ENCODE results near the gene CERS6.

DNA sequence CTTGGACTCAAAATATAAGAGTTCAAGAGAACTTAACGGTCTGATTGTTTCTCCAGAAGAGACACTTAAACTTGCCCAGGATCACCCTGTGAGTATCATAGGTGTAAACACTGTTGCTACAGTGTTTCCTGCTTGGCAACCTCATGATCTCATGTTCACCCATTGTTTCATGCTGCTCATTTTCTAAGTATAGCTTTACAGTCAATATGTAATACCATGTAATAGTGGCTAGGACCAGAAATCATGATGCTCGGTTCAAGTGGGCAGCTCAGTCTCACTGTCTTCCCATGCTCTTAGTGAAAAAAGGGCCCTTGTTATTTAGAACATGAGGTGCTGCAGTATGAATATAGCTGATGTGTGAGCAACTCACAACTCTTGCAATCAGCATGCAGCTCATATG lies 157.5 kb downstream of the CERS6 start:
- TF ChIP-seq, protein P1, sequence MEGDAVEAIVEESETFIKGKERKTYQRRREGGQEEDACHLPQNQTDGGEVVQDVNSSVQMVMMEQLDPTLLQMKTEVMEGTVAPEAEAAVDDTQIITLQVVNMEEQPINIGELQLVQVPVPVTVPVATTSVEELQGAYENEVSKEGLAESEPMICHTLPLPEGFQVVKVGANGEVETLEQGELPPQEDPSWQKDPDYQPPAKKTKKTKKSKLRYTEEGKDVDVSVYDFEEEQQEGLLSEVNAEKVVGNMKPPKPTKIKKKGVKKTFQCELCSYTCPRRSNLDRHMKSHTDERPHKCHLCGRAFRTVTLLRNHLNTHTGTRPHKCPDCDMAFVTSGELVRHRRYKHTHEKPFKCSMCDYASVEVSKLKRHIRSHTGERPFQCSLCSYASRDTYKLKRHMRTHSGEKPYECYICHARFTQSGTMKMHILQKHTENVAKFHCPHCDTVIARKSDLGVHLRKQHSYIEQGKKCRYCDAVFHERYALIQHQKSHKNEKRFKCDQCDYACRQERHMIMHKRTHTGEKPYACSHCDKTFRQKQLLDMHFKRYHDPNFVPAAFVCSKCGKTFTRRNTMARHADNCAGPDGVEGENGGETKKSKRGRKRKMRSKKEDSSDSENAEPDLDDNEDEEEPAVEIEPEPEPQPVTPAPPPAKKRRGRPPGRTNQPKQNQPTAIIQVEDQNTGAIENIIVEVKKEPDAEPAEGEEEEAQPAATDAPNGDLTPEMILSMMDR (IDR thresholded peaks at IDR 0.05) = no peak
- TF ChIP-seq POLR2A (IDR thresholded peaks at IDR 0.05) = no peak
- TF ChIP-seq POLR2AphosphoS5 (IDR thresholded peaks at IDR 0.05) = no peak
- no peak for TF ChIP-seq EP300 (IDR thresholded peaks at IDR 0.05)
